DND-41 (cell line): Measurements from ENCODE around the gene PUSL1.

Experiments
- ATAC-seq: fragments of 200-7000 bp; cut with Tn5 transposase; 3 replicates; pipeline ENCODE4 v1.9.1; 2021; ENCODE audit warnings: low read depth; ENCODE audit not compliant: insufficient read depth
- DNase-seq: peaks from one replicate; pipeline ENCODE4 v3.0.0-alpha.2; 2020
- H2AFZ ChIP-seq: 2 replicates; pipeline ENCODE4 v1.6.0; 2012; ENCODE audit warnings: low read depth, low read length
- H3K27ac ChIP-seq: 2 replicates; pipeline ENCODE4 v1.5.1; 2012; ENCODE audit warnings: low read length, inconsistent platforms
- H3K27me3 ChIP-seq: fragments of 200-600 bp; sonication (generic); 2 replicates; pipeline ENCODE4 v1.6.0; 2012; ENCODE audit warnings: low read length, mild to moderate bottlenecking, inconsistent platforms; ENCODE audit not compliant: insufficient read depth, poor library complexity
- H3K36me3 ChIP-seq: 2 replicates; pipeline ENCODE4 v1.5.1; 2012; ENCODE audit warnings: low read length, inconsistent platforms; ENCODE audit not compliant: insufficient read depth
- H3K4me1 ChIP-seq: 2 replicates; pipeline ENCODE4 v1.5.1; 2012; ENCODE audit warnings: mild to moderate bottlenecking, low read length; ENCODE audit not compliant: insufficient read depth
- H3K4me2 ChIP-seq: 2 replicates; pipeline ENCODE4 v1.6.0; 2012; ENCODE audit warnings: mild to moderate bottlenecking, moderate library complexity, low read length, inconsistent platforms; ENCODE audit not compliant: insufficient read depth
- H3K4me3 ChIP-seq, 2 experiments: fragments of 200-600 bp in 1 of 2; shearing (Covaris generic) in 1 of 2; 2 replicates each; pipeline ENCODE4 v1.5.1; 2012 to 2016; ENCODE audit warnings: inconsistent platforms in 2 of 2, low read length in 2 of 2, mild to moderate bottlenecking in 2 of 2, low read depth in 1 of 2, moderate library complexity in 1 of 2
- H3K79me2 ChIP-seq: 2 replicates; pipeline ENCODE4 v1.6.0; 2012; ENCODE audit warnings: low read length, inconsistent platforms; ENCODE audit not compliant: insufficient read depth
- H3K9ac ChIP-seq: 2 replicates; pipeline ENCODE4 v1.6.0; 2012; ENCODE audit warnings: low read depth, mild to moderate bottlenecking, inconsistent platforms, low read length, moderate library complexity
- H3K9me3 ChIP-seq: 2 replicates; pipeline ENCODE4 v1.5.1; 2012; ENCODE audit warnings: low read length, moderate library complexity, mild to moderate bottlenecking, inconsistent platforms; ENCODE audit not compliant: insufficient read depth, severe bottlenecking
- H4K20me1 ChIP-seq: 2 replicates; pipeline ENCODE4 v1.6.0; 2012; ENCODE audit warnings: low read length; ENCODE audit not compliant: insufficient read depth
- EZH2 ChIP-seq: IDR thresholded peaks from 3 replicates; pipeline ENCODE4 v1.6.1; 2012; ENCODE audit warnings: borderline replicate concordance, low read depth, mild to moderate bottlenecking, moderate library complexity, low read length, inconsistent platforms; ENCODE audit not compliant: severe bottlenecking
- TF ChIP-seq, protein P1 (sequence below): IDR thresholded peaks from 2 replicates; pipeline ENCODE4 v1.5.1; 2012; ENCODE audit warnings: borderline replicate concordance, low read length, moderate library complexity, mild to moderate bottlenecking; ENCODE audit not compliant: poor library complexity, severe bottlenecking; ENCODE audit errors: extremely low read depth

Gene PUSL1

DNA sequence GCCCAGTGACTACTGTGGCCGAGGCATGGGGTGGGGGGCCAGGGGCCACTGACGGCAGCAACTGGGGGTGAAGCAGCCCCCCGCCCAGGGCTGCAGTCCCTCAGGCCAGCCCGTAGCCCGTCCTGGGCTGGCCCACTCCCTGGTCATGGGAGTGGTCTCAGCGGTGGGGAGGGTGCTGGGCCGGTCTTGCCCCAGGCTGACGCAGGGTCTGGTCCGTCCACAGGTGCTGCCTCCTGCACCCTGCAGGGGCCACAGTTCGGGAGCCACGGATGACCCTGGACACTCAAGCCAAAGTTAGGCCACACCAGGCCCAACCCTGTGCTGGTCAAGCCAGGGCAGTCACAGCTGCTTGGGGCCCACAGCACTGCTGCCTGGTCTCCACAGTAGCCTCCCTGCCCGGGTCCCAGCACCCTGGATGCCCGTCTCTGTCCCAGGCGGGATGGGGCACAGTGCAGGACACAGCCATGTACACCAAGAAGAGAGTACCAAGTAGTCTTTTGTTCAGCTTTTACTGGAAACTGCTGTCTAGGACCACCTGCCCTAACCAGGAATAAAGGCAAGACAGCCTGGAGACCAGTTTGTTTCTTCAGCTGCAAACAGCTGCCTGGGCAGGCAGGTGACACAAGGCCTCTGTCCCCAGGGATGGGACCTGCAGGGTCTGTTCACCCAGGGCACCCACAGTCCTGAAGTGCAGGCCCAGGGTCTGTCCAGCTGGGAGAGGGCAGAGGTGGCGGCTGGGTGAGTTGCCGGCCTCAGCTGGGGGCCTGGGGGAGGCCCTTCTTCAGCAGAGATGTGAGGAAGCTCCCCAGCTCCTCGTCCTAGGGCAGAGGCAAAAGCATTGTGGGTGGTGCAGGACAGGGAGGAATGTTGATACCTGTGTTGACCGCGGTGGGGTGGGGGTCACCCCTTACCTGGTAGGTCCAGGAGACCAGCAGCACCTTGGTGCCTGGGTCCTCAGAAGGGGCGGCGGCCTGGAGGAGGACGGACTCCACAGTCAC lies 3.0 kb downstream of the PUSL1 start:
- H3K9me3 ChIP-seq: no peaks in the 10 kb centered on the region
- peaks cover 29% of the 10 kb centered on the region for H3K4me1 ChIP-seq
- H3K27me3 ChIP-seq: no peaks in the 10 kb centered on the region
- H3K27ac ChIP-seq: no peak overlapping the region
- H2AFZ ChIP-seq: no peak overlapping the region
- peaks cover 71% of the 10 kb centered on the region for H3K36me3 ChIP-seq
- H3K4me3 ChIP-seq: no peak overlapping the region
- ATAC-seq (no peak), DNase-seq (no peak)
- H3K9ac ChIP-seq: no peak overlapping the region
- peaks cover 70% of the 10 kb centered on the region for H3K79me2 ChIP-seq
- TF ChIP-seq EZH2: no peak
- TF ChIP-seq, protein P1, sequence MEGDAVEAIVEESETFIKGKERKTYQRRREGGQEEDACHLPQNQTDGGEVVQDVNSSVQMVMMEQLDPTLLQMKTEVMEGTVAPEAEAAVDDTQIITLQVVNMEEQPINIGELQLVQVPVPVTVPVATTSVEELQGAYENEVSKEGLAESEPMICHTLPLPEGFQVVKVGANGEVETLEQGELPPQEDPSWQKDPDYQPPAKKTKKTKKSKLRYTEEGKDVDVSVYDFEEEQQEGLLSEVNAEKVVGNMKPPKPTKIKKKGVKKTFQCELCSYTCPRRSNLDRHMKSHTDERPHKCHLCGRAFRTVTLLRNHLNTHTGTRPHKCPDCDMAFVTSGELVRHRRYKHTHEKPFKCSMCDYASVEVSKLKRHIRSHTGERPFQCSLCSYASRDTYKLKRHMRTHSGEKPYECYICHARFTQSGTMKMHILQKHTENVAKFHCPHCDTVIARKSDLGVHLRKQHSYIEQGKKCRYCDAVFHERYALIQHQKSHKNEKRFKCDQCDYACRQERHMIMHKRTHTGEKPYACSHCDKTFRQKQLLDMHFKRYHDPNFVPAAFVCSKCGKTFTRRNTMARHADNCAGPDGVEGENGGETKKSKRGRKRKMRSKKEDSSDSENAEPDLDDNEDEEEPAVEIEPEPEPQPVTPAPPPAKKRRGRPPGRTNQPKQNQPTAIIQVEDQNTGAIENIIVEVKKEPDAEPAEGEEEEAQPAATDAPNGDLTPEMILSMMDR: no peak
- H4K20me1 ChIP-seq: peaks cover 58% of the 10 kb centered on the region
- no peak overlapping the region for H3K4me2 ChIP-seq

DNA sequence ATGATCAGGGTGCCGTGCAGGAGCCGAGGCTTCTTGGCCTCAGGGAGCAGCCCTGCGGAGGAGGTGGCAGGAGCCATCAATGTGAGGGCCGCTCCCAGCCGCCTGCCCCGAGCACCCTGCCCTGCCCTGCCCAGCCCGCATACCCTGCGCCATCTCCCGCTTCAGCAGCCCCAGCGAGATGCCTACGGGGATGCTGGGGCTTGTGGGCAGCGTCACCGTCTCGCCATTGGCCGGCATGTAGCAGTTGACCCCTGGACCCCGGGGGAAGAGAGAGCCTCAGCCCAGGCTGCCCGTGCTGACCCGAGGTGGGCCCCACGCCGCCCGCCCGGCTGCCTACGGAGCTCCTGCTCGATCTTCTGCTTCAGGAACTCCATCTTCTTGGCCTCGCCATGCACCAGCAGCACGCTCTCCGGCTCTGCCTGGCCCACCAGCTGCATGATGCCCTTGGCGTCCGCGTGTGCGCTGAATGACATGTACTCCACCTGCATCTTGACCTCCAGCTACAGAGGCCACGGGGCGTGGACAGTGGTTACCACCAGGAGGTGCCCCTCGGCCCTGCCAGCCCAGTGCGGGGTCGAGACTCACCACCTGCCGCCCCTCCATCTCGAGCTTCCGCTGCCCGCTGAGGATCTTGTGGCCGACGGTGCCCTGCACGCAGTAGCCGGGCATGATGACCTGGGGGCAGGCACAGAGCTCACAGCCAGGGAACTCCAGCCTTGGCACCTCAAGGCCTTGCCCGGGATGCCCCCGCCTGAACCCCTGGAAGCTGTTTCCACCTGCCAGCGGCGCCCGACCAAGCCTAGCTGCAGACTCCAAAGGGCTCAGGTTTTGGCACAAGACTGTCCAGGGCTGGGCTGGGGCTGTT lies 4.3 kb downstream of the PUSL1 start:
- Histone ChIP-seq H3K4me3 (no peak overlapping the region), H2AFZ (no peak overlapping the region), H4K20me1 (peaks cover 55% of the 10 kb centered on the region), H3K79me2 (peaks cover 65% of the 10 kb centered on the region), H3K9me3 (no peaks in the 10 kb centered on the region), H3K9ac (no peak overlapping the region), H3K36me3 (peaks cover 78% of the 10 kb centered on the region), H3K4me2 (no peak overlapping the region), H3K4me1 (peaks cover 20% of the 10 kb centered on the region), H3K27ac (no peak overlapping the region), H3K27me3 (no peaks in the 10 kb centered on the region)
- TF ChIP-seq EZH2: no peak
- TF ChIP-seq, protein P1: no peak
- ATAC-seq (no peak), DNase-seq (no peak)

DNA sequence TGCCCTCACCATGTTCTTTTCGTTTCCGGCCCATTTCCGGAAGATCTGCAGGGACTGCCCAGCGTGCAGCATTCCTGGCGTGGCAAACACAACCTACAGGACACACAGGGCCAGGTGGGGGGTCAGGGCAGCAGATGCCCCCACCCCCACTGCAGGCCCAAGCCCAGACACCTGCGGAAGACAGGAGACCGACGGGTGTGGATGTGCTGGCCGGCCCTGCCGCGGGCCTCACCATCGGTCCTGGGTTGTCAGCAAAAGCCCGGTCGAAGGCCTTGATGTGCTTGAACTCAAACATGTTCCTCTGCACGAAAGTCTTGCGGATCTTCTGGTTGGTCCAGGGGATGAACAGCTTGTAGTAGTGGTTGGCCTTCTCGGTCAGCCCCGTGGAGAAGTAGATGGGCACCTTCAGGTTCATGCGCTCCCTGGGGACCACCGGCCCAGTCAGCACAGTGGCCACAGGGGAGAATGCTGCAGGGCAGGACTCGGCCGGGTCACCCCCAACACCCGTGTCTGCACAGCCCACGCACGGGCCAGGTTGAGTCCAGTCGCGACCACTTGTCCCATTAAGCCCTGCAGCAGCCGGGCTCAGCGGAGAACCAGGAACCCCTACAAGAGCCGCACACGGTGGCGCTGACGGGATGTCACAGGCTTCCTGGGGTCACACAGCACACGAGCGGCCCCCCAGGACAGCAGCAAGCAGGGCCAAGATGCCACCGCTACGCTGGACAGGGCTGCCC lies 5.3 kb downstream of the PUSL1 start:
- DNase-seq: no peak
- Histone ChIP-seq H3K9me3 (no peaks in the 10 kb centered on the region), H3K27me3 (no peaks in the 10 kb centered on the region), H3K36me3 (peaks cover 85% of the 10 kb centered on the region), H3K79me2 (peaks cover 69% of the 10 kb centered on the region), H3K27ac (no peak overlapping the region), H2AFZ (no peak overlapping the region), H3K9ac (no peak overlapping the region), H3K4me1 (peaks cover 20% of the 10 kb centered on the region), H4K20me1 (peaks cover 61% of the 10 kb centered on the region), H3K4me2 (no peak overlapping the region), H3K4me3 (no peak overlapping the region)
- TF ChIP-seq, protein P1: no peak
- TF ChIP-seq EZH2: no peak
- ATAC-seq: no peak
